Urothelium cell line (cell line): ENCODE data around the gene NR1H4.
"Not testable (repeated sequence)": the region's sequence is repeated elsewhere in the genome, so short reads cannot be mapped to it uniquely, and the experiment has no call there.

Experiments used
- DNase-seq: peaks from one replicate; pipeline ENCODE4 v3.0.0; 2011; ENCODE audit warnings: low spot score, mixed read lengths
- FAIRE-seq: peaks from 2 replicates; lab custom pipeline; 2011; peaks lifted over from hg19 to GRCh38; lab: Jason Lieb, UNC

Gene NR1H4

GRCh38 chr12:100473716-100474150 is at the start of gene NR1H4:
Gene NR1H4 (plus strand): TSS chr12:100473866. CDS start chr12:100493324, 19,458 bp downstream.
- DNase-seq (peak; percentile 57), FAIRE-seq (no peak)

- FAIRE-seq (no peak), DNase-seq (no peak)
These were observed 47.5 kb upstream of the NR1H4 start for GRCh38 chr12:100426145-100426544.

- DNase-seq (peak; percentile 73), FAIRE-seq (no peak)
These were observed 46.6 kb upstream of the NR1H4 start for GRCh38 chr12:100427078-100427477.

- not testable (repeated sequence) for DNase-seq, FAIRE-seq
These were observed 43.4 kb upstream of the NR1H4 start for GRCh38 chr12:100430251-100430650.

- DNase-seq: no peak
- FAIRE-seq: no peak
These were observed 40.0 kb upstream of the NR1H4 start for GRCh38 chr12:100433701-100434100.

GRCh38 chr12:100434177-100434576 is 39.5 kb upstream of the NR1H4 start:
- no peak for FAIRE-seq
- DNase-seq: no peak

GRCh38 chr12:100435957-100436356 is 37.7 kb upstream of the NR1H4 start:
- DNase-seq (no peak), FAIRE-seq (no peak)

GRCh38 chr12:100437038-100437841 is 36.4 kb upstream of the NR1H4 start:
- no peak for DNase-seq
- FAIRE-seq: no peak

- DNase-seq: no peak
- FAIRE-seq: no peak
These were observed 33.9 kb upstream of the NR1H4 start for GRCh38 chr12:100439797-100440196.

- DNase-seq (no peak), FAIRE-seq (no peak)
These were observed 31.3 kb upstream of the NR1H4 start for GRCh38 chr12:100442403-100442802.

- FAIRE-seq (no peak), DNase-seq (no peak)
These were observed 30.2 kb upstream of the NR1H4 start for GRCh38 chr12:100443434-100443833.

GRCh38 chr12:100445081-100445481 is 28.6 kb upstream of the NR1H4 start:
- FAIRE-seq (no peak), DNase-seq (no peak)

GRCh38 chr12:100447381-100447780 is 26.3 kb upstream of the NR1H4 start:
- FAIRE-seq (no peak), DNase-seq (no peak)

GRCh38 chr12:100448656-100449055 is 25.0 kb upstream of the NR1H4 start:
- FAIRE-seq (no peak), DNase-seq (no peak)

- FAIRE-seq: no peak
- peak; percentile 4 for DNase-seq
These were observed 22.9 kb upstream of the NR1H4 start for GRCh38 chr12:100450735-100451134.

GRCh38 chr12:100453951-100454350 is 19.7 kb upstream of the NR1H4 start:
- DNase-seq (no peak), FAIRE-seq (no peak)

- FAIRE-seq (no peak), DNase-seq (no peak)
These were observed 17.8 kb upstream of the NR1H4 start for GRCh38 chr12:100455896-100456295.

- DNase-seq (no peak), FAIRE-seq (no peak)
These were observed 15.5 kb upstream of the NR1H4 start for GRCh38 chr12:100458191-100458590.

- FAIRE-seq (no peak), DNase-seq (no peak)
These were observed 13.0 kb upstream of the NR1H4 start for GRCh38 chr12:100460702-100461101.

GRCh38 chr12:100461330-100461973 is 12.2 kb upstream of the NR1H4 start:
- DNase-seq (no peak), FAIRE-seq (no peak)

GRCh38 chr12:100463661-100464060 is 10.0 kb upstream of the NR1H4 start:
- DNase-seq (no peak), FAIRE-seq (no peak)

GRCh38 chr12:100464529-100464928 is 9.1 kb upstream of the NR1H4 start:
- FAIRE-seq (no peak), DNase-seq (no peak)
